HG02938 (cell line): ENCODE data around the gene AFF3.

ENCODE experiments used
- ATAC-seq: cut with Tn5 transposase; IDR thresholded peaks from one replicate; pipeline ENCODE4 v1.9.1; 2021; ENCODE audit warnings: mild to moderate bottlenecking, moderate library complexity; ENCODE audit not compliant: unreplicated experiment

Gene AFF3

GRCh38 chr2:100046961-100047947, 95.1 kb downstream of the AFF3 start:
- no peak for ATAC-seq

DNA sequence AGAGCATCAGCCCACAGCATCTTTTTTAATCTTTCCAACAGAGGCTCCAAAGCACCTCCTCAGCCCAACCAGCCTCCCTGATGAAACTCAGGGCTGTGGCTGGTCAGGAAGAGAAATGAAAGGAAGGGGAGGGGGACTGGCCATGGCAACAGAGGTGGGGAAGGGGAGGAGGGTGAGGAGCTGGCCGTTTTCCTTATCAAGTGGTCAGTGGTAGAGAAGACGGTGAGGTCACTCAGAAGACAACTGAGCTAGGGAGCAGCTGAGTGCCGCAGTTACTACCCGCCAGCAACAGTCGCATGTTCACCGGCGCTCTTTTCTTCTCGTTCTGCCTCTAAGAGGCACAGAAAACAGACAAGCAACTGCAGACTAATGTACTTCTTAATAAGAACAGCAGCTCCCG, 97.4 kb downstream of the AFF3 start:
- no peak for ATAC-seq

DNA sequence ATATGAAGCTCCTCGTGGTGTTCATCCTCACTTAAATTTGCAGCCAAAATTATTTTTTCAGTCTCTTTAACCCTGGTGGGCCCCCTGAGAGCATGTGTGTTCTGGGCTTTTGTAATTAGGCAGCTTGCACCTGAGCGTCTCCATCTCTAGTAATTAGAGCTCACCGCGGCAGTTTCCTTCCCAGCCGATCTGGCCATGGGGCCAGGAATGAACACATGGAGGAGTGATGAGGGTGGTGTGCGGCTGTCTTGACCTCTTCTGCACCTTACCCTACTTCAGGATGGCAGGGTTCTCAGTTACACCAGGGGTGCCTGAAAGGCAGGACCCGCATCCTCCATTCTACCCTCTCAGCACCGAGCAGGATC, 98.5 kb downstream of the AFF3 start:
- ATAC-seq, result no peak

- ATAC-seq, result no peak
Measured at GRCh38 chr2:100043081-100043890, 99.1 kb downstream of the AFF3 start.

DNA sequence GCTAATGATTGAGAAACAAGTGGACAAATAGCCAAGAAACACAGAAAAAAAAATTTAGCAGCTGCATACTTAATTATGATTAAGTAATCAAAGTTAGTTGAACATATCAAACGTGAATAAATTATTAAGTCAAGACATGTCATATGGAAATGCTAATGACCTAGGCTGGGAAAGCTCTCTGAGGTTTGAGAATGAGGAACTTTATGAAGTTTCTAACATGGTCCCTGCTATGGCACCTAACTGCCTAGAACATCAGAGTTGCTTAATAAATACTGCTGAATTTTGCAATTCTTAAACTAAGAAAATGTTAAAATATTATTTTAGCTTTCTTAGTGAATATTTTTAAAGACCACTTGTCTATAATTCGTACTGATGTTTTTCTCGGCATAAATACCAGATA, 99.8 kb downstream of the AFF3 start:
- ATAC-seq, result no peak

GRCh38 chr2:100041946-100042345, 100.4 kb downstream of the AFF3 start:
- ATAC-seq, result no peak

- ATAC-seq, result no peak
Measured at GRCh38 chr2:100041385-100041784, 101.0 kb downstream of the AFF3 start.

GRCh38 chr2:100040906-100041305, 101.5 kb downstream of the AFF3 start:
- ATAC-seq, result no peak

GRCh38 chr2:100039291-100039980, 103.0 kb downstream of the AFF3 start:
- no peak for ATAC-seq

GRCh38 chr2:100038011-100038410, 104.4 kb downstream of the AFF3 start:
- no peak for ATAC-seq

- no peak for ATAC-seq
Measured at GRCh38 chr2:100036793-100037192, 105.6 kb downstream of the AFF3 start.

GRCh38 chr2:100036026-100036425, 106.4 kb downstream of the AFF3 start:
- ATAC-seq, result no peak

DNA sequence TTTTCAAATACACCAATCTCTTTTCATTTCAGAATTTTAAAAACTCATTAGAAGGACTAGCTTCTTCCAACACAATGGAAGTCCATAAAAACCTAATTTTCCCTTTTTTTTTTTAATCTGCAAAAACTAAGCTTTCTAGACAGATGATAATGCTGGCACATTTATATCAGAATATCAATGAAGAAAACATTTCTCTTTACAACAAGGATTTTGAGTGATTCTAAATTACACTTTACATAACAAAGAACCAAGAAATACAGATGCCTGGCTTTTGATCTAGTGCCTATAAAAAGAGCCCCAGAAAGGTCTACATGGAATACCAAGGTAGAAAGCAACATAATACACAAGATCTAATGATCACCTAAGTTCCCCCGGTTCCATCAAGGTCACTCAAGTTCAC, 108.0 kb downstream of the AFF3 start:
- ATAC-seq, result no peak

- no peak for ATAC-seq
Measured at GRCh38 chr2:100033976-100034375, 108.4 kb downstream of the AFF3 start.

GRCh38 chr2:100031604-100032003, 110.8 kb downstream of the AFF3 start:
- no peak for ATAC-seq

GRCh38 chr2:100029460-100029859, 112.9 kb downstream of the AFF3 start:
- ATAC-seq, result no peak

DNA sequence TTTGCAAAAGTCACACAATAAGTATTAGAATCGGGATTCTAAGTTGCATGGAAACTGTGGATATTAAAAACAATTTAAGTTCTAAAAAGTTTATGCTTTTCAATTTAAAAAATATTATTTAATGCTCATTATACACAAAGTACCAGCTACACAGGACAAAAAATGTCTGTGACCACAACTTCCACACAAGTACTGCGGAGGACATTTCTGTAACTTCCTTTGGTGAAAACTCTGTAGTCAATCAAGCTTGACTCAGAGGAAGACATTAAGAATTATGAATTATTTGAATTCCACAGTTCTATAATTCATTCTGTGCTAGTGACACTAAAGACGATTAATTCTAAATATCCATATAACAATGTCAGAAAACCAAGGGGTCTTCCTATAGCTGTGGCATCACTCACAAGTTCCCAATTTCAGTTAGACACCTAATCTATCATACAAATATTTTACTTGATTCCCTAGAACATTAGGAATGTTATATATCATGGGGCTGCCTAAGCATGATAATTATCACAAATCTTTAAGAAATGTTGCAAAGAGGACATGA, 120.5 kb downstream of the AFF3 start:
- no peak for ATAC-seq

GRCh38 chr2:100019499-100019898, 122.9 kb downstream of the AFF3 start:
- no peak for ATAC-seq

DNA sequence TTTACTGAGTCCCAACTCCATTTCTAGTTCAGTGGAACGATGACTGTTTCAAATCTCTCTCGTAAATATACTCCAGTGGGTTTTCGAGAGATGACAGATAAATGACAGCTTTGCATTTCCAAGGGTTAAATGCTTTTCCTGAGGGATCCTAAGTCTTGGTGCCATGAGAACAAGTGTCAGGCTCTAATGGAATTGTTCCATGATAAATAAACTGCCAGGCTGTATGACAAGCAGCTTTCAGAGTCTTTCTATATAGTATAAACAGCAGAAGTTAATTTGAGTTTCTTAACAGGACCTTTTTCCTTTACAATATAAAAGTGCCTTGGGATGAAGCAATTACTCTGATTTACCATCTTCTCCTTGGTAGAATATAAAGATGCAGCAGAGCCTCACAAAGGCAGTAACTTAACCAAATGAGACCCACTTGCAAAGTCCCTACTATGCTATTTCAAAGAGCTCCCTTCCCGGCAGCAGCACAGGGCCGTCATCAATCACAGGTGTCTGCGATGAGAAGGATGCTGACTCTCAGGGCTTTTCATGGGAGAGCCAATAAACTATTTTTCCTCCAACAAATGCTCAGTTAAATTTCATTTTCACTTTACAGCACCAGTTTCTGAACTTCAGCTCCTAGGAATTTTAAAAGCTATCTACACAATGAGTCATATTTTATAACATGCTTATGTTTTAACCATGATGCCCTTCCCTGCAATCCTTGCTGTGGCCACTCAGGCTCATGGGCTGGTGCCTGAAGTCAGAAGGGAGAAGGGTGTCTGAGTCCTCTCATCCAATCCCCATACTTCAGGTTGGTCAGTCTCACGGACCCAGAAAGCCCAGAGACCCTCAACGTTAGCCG, 123.8 kb downstream of the AFF3 start:
- ATAC-seq, result no peak

- ATAC-seq, result no peak
Measured at GRCh38 chr2:100017633-100018032, 124.8 kb downstream of the AFF3 start.
